WTC11 (cell line): ENCODE measurements around the gene TOX4. TPM values are rescaled to one million over a fixed set of nuclear protein-coding genes. Genes with fewer than 3 reads are reported as not detected.
"Not testable (repeated sequence)": the region's sequence is repeated elsewhere in the genome, so short reads cannot be mapped to it uniquely, and the experiment has no call there.

ENCODE experiments used
- ATAC-seq: fragments of 200-7000 bp; cut with Tn5 transposase; 2 replicates; pipeline ENCODE4 v1.10.0; 2021; ENCODE audit warnings: mild to moderate bottlenecking, moderate library complexity
- CTCF ChIA-PET: fragments of 300-600 bp; sonication (Branson Sonifier 250); formaldehyde crosslinking; loops from one replicate; lab custom pipeline; 2021; ENCODE audit warnings: antibody characterized with exemption; lab: Charles Lee
- POLR2A ChIA-PET: fragments of 350-600 bp; sonication (Branson Sonifier 250); formaldehyde crosslinking; loops from one replicate; lab custom pipeline; 2021; ENCODE audit warnings: antibody characterized with exemption; lab: Charles Lee
- DNase-seq: peaks from one replicate; pipeline ENCODE4 v3.0.0; 2021; ENCODE audit warnings: low spot score
- H3K27ac Mint-ChIP-seq: 2 replicates; pipeline ENCODE4 v1.8.0; 2021; ENCODE audit warnings: mixed read lengths
- H3K27me3 Mint-ChIP-seq: 2 replicates; pipeline ENCODE4 v1.8.0; 2021; ENCODE audit warnings: low read depth, mild to moderate bottlenecking, moderate library complexity, mixed read lengths
- H3K36me3 Mint-ChIP-seq: 2 replicates; pipeline ENCODE4 v1.8.0; 2021; ENCODE audit warnings: mixed read lengths
- H3K4me1 Mint-ChIP-seq: 2 replicates; pipeline ENCODE4 v1.8.0; 2022; ENCODE audit warnings: mixed read lengths
- H3K4me3 Mint-ChIP-seq: 2 replicates; pipeline ENCODE4 v1.8.0; 2021; ENCODE audit warnings: mild to moderate bottlenecking, moderate library complexity, mixed read lengths
- H3K9me3 Mint-ChIP-seq: 2 replicates; pipeline ENCODE4 v1.8.0; 2021; ENCODE audit warnings: mixed read lengths
- EMX1 ChIP-seq: fragments of 250-450 bp; sonication (Bioruptor Pico); IDR thresholded peaks from 2 replicates; pipeline ENCODE4 v1.8.0; 2021; ENCODE audit warnings: mild to moderate bottlenecking
- ETV6 ChIP-seq: sonication (generic); formaldehyde crosslinking; IDR thresholded peaks from 2 replicates; pipeline ENCODE4 v1.8.1; 2022; ENCODE audit warnings: mild to moderate bottlenecking, missing genetic modification reagents
- HMGA2 ChIP-seq: fragments of 250-450 bp; sonication (Bioruptor Pico); IDR thresholded peaks from 2 replicates; pipeline ENCODE4 v1.4.0; 2021; ENCODE audit warnings: mild to moderate bottlenecking, moderate library complexity
- NFATC4 ChIP-seq: fragments of 250-450 bp; sonication (Bioruptor Pico); IDR thresholded peaks from 2 replicates; pipeline ENCODE4 v1.9.0; 2021; ENCODE audit warnings: mild to moderate bottlenecking
- NR3C1 ChIP-seq: sonication (generic); formaldehyde crosslinking; conservative IDR thresholded peaks from 2 replicates; pipeline ENCODE4 v1.8.1; 2023; ENCODE audit warnings: low read depth, mild to moderate bottlenecking, missing genetic modification reagents
- SMAD4 ChIP-seq: sonication (generic); formaldehyde crosslinking; IDR thresholded peaks from 2 replicates; pipeline ENCODE4 v1.8.0; 2022; ENCODE audit warnings: mild to moderate bottlenecking, missing genetic modification reagents
- SP1 ChIP-seq: sonication (generic); formaldehyde crosslinking; conservative IDR thresholded peaks from 2 replicates; pipeline ENCODE4 v1.8.1; 2022; ENCODE audit warnings: missing genetic modification reagents
- TEAD4 ChIP-seq: sonication (generic); formaldehyde crosslinking; IDR thresholded peaks from 2 replicates; pipeline ENCODE4 v1.8.0; 2022; ENCODE audit warnings: mild to moderate bottlenecking, missing genetic modification reagents
- ZNF219 ChIP-seq: sonication (generic); formaldehyde crosslinking; IDR thresholded peaks from 2 replicates; pipeline ENCODE4 v1.8.0; 2023; ENCODE audit warnings: missing genetic modification reagents, mild to moderate bottlenecking, borderline replicate concordance
- ZNF317 ChIP-seq: sonication (generic); formaldehyde crosslinking; IDR thresholded peaks from 2 replicates; pipeline ENCODE4 v1.8.1; 2023; ENCODE audit warnings: low read depth, mild to moderate bottlenecking, moderate library complexity, missing genetic modification reagents, borderline replicate concordance
- ZNF671 ChIP-seq: fragments of 250-450 bp; sonication (Bioruptor Pico); IDR thresholded peaks from 2 replicates; pipeline ENCODE4 v1.8.0; 2021; ENCODE audit warnings: mild to moderate bottlenecking
- total RNA-seq: library from RNA; stranded (reverse); gene quantifications from 3 replicates; pipeline ENCODE4 v1.2.3, GENCODE V29; 2021
- TF ChIP-seq, protein P1 (sequence below): sonication (generic); formaldehyde crosslinking; IDR thresholded peaks from 2 replicates; pipeline ENCODE4 v1.8.1; 2022; ENCODE audit warnings: low read depth, mild to moderate bottlenecking, moderate library complexity, missing genetic modification reagents, borderline replicate concordance
- TF ChIP-seq, protein P2 (sequence below): fragments of 250-450 bp; sonication (Bioruptor Pico); IDR thresholded peaks from 2 replicates; pipeline ENCODE4 v1.9.0; 2021; ENCODE audit warnings: mild to moderate bottlenecking, borderline replicate concordance
- TF ChIP-seq, protein P3 (sequence below): sonication (generic); formaldehyde crosslinking; IDR thresholded peaks from 2 replicates; pipeline ENCODE4 v1.8.1; 2022; ENCODE audit warnings: missing genetic modification reagents, borderline replicate concordance
- TF ChIP-seq, protein P4 (sequence below): sonication (generic); formaldehyde crosslinking; IDR thresholded peaks from 2 replicates; pipeline ENCODE4 v1.8.1; 2023; ENCODE audit warnings: mild to moderate bottlenecking, missing genetic modification reagents, borderline replicate concordance

Gene TOX4
- total RNA-seq, 1 experiment from 2014 or later, result 49.1 TPM

DNA sequence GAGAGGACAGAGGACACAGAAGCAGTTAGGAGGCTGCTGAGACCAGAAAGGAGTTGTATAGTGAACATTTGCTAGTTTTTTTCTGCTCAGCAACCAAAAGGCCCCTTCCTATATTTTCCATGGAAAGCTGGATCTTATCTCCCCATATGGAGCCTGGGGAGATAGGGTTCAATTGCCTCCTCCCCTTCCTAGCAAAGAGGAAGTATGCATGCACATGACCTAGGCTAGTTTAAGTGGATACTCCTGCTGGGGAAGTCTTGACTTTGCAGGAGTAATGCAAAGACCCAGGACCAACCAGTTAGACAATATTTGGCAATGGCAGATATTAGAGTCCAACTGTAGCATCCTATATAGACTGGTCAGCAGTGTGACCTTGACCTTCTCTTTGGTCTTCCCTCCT is 36.1 kb upstream of the TOX4 start:
- no peak overlapping the region for H3K4me3 Mint-ChIP-seq
- no peaks in the 10 kb centered on the region for H3K27me3 Mint-ChIP-seq
- peaks cover 23% of the 10 kb centered on the region for H3K4me1 Mint-ChIP-seq
- peaks cover 2% of the 10 kb centered on the region; the same call in 1 of the 2 replicates for H3K36me3 Mint-ChIP-seq
- no peak for ATAC-seq
- TF ChIP-seq NR3C1 (CRISPR knock-in tag) (no peak), SMAD4 (CRISPR knock-in tag) (no peak), ZNF219 (CRISPR knock-in tag) (no peak), ETV6 (CRISPR knock-in tag) (no peak), ZNF671 (CRISPR knock-in tag) (no peak), HMGA2 (CRISPR knock-in tag) (no peak), TEAD4 (no peak), EMX1 (CRISPR knock-in tag) (no peak), NFATC4 (no peak), SP1 (no peak), ZNF317 (CRISPR knock-in tag) (no peak)
- TF ChIP-seq, protein P1, sequence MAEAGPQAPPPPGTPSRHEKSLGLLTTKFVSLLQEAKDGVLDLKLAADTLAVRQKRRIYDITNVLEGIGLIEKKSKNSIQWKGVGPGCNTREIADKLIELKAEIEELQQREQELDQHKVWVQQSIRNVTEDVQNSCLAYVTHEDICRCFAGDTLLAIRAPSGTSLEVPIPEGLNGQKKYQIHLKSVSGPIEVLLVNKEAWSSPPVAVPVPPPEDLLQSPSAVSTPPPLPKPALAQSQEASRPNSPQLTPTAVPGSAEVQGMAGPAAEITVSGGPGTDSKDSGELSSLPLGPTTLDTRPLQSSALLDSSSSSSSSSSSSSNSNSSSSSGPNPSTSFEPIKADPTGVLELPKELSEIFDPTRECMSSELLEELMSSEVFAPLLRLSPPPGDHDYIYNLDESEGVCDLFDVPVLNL (CRISPR knock-in tag), result no peak
- TF ChIP-seq, protein P2, sequence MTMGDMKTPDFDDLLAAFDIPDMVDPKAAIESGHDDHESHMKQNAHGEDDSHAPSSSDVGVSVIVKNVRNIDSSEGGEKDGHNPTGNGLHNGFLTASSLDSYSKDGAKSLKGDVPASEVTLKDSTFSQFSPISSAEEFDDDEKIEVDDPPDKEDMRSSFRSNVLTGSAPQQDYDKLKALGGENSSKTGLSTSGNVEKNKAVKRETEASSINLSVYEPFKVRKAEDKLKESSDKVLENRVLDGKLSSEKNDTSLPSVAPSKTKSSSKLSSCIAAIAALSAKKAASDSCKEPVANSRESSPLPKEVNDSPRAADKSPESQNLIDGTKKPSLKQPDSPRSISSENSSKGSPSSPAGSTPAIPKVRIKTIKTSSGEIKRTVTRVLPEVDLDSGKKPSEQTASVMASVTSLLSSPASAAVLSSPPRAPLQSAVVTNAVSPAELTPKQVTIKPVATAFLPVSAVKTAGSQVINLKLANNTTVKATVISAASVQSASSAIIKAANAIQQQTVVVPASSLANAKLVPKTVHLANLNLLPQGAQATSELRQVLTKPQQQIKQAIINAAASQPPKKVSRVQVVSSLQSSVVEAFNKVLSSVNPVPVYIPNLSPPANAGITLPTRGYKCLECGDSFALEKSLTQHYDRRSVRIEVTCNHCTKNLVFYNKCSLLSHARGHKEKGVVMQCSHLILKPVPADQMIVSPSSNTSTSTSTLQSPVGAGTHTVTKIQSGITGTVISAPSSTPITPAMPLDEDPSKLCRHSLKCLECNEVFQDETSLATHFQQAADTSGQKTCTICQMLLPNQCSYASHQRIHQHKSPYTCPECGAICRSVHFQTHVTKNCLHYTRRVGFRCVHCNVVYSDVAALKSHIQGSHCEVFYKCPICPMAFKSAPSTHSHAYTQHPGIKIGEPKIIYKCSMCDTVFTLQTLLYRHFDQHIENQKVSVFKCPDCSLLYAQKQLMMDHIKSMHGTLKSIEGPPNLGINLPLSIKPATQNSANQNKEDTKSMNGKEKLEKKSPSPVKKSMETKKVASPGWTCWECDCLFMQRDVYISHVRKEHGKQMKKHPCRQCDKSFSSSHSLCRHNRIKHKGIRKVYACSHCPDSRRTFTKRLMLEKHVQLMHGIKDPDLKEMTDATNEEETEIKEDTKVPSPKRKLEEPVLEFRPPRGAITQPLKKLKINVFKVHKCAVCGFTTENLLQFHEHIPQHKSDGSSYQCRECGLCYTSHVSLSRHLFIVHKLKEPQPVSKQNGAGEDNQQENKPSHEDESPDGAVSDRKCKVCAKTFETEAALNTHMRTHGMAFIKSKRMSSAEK, result no peak
- TF ChIP-seq, protein P3, sequence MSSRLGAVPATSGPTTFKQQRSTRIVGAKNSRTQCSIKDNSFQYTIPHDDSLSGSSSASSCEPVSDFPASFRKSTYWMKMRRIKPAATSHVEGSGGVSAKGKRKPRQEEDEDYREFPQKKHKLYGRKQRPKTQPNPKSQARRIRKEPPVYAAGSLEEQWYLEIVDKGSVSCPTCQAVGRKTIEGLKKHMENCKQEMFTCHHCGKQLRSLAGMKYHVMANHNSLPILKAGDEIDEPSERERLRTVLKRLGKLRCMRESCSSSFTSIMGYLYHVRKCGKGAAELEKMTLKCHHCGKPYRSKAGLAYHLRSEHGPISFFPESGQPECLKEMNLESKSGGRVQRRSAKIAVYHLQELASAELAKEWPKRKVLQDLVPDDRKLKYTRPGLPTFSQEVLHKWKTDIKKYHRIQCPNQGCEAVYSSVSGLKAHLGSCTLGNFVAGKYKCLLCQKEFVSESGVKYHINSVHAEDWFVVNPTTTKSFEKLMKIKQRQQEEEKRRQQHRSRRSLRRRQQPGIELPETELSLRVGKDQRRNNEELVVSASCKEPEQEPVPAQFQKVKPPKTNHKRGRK, result no peak
- TF ChIP-seq, protein P4, sequence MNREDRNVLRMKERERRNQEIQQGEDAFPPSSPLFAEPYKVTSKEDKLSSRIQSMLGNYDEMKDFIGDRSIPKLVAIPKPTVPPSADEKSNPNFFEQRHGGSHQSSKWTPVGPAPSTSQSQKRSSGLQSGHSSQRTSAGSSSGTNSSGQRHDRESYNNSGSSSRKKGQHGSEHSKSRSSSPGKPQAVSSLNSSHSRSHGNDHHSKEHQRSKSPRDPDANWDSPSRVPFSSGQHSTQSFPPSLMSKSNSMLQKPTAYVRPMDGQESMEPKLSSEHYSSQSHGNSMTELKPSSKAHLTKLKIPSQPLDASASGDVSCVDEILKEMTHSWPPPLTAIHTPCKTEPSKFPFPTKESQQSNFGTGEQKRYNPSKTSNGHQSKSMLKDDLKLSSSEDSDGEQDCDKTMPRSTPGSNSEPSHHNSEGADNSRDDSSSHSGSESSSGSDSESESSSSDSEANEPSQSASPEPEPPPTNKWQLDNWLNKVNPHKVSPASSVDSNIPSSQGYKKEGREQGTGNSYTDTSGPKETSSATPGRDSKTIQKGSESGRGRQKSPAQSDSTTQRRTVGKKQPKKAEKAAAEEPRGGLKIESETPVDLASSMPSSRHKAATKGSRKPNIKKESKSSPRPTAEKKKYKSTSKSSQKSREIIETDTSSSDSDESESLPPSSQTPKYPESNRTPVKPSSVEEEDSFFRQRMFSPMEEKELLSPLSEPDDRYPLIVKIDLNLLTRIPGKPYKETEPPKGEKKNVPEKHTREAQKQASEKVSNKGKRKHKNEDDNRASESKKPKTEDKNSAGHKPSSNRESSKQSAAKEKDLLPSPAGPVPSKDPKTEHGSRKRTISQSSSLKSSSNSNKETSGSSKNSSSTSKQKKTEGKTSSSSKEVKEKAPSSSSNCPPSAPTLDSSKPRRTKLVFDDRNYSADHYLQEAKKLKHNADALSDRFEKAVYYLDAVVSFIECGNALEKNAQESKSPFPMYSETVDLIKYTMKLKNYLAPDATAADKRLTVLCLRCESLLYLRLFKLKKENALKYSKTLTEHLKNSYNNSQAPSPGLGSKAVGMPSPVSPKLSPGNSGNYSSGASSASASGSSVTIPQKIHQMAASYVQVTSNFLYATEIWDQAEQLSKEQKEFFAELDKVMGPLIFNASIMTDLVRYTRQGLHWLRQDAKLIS (CRISPR knock-in tag), result no peak
- TF ChIP-seq, all 79 proteins: peak for 0
- Mint-ChIP-seq H3K9me3 (no peaks in the 10 kb centered on the region), H3K27ac (peak overlapping the region; percentile 73; the same call in 1 of the 2 replicates)
- POLR2A ChIA-PET, result no interaction called here
- no peak for DNase-seq
- CTCF ChIA-PET, result interaction anchor here (2.1 kb wide), 1 partner anchor 15 kb away, joined by 7 read pairs; the partner anchor contains the start of gene CHD8

DNA sequence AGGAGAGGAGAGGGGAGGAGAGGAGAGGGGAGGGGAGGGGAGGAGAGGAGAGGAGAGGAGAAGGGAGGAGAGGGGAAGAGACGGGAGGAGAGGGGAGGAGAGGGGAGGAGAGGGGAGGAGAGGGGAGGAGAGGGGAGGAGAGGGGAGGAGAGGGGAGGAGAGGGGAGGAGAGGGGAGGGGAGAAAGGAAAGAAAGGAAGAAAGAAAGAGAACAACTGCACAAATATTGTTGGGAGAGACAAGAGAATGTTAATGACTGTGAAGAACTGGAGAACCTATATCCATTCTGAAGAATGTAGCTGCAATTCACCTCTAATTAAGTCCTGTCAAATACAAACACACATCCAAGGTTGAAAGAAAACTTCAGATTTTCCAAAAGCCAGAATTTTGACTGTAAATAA is 34.3 kb upstream of the TOX4 start:
- CTCF ChIA-PET, result interaction anchor here (2.1 kb wide), 1 partner anchor 13 kb away, joined by 7 read pairs; the partner anchor contains the start of gene CHD8
- H3K4me3 Mint-ChIP-seq, H3K36me3 Mint-ChIP-seq, DNase-seq, ATAC-seq, POLR2A ChIA-PET, H3K27ac Mint-ChIP-seq, H3K27me3 Mint-ChIP-seq, H3K9me3 Mint-ChIP-seq: not testable (repeated sequence)
- H3K4me1 Mint-ChIP-seq, result peaks cover 18% of the 10 kb centered on the region
